GM12872 (cell line): ENCODE results near the gene ITGAE.

ENCODE experiments used
- CTCF ChIP-seq: IDR thresholded peaks from 3 replicates; pipeline ENCODE4 v1.5.1; 2011; ENCODE audit warnings: low read depth, mild to moderate bottlenecking, low read length, moderate library complexity; ENCODE audit not compliant: insufficient read depth

ITGAE gene

GRCh38 chr17:3800362-3801271, at the start of gene ITGAE:
ITGAE (minus strand) TSS chr17:3801188; CDS start chr17:3801144, 44 bp downstream.
- no peak for TF ChIP-seq CTCF

- no peak for TF ChIP-seq CTCF
Measured at GRCh38 chr17:3848229-3848835, 47.3 kb upstream of the ITGAE start.

- no peak for TF ChIP-seq CTCF
Measured at GRCh38 chr17:3847165-3847670, 46.2 kb upstream of the ITGAE start.

- TF ChIP-seq CTCF: no peak
Measured at GRCh38 chr17:3846437-3847164, 45.6 kb upstream of the ITGAE start.

GRCh38 chr17:3845621-3846436, 44.8 kb upstream of the ITGAE start, which contains the start of gene NCBP3:
NCBP3 (minus strand) TSS chr17:3846246; CDS start chr17:3846223, 23 bp downstream.
- TF ChIP-seq CTCF: peak; percentile 79

- no peak for TF ChIP-seq CTCF
Measured at GRCh38 chr17:3845291-3845620, 44.3 kb upstream of the ITGAE start.
